ENCODE results near the gene KLHL5. TPM values are rescaled to one million over a fixed set of nuclear protein-coding genes. Genes with fewer than 3 reads are reported as not detected.

KLHL5 gene
- total RNA-seq, 1 donor from 2014 or later: 65.9 TPM

DNA sequence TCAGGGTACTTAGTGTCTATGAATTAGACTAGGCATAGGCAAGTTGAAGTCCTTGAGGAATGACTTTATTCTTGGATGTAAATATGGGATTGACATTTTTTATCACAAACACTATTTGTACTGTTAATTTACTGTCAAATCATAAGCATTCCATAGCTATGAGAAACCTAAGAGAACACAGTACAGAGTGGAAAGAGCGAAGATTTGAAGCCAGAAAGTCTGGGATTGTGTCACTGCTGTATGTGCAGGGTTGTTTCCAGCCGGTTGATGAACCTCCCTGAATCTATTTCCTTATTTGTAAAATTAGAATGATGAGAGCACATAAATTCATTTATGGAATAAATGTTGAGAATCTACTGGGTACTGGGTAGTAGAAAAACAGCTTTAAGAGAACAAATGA is 14.4 kb upstream of the KLHL5 start:
- no peak overlapping the region for H3K4me3 ChIP-seq
- H3K4me1 ChIP-seq: peaks cover 29% of the 10 kb centered on the region
- Mint-ChIP-seq H3K4me3 (no peak overlapping the region), H3K9me3 (no peaks in the 10 kb centered on the region), H3K27me3 (ENCODE audit: insufficient read depth, low read depth) (peaks cover 4% of the 10 kb centered on the region), H3K4me1 (peaks cover 40% of the 10 kb centered on the region), H3K36me3 (peaks cover 2% of the 10 kb centered on the region), H3K27ac (no peak overlapping the region)
- H3K36me3 ChIP-seq: no peaks in the 10 kb centered on the region
- H3K79me2 ChIP-seq (ENCODE audit: low read depth): peaks cover 62% of the 10 kb centered on the region
- H3K27me3 ChIP-seq: no peaks in the 10 kb centered on the region
- DNase-seq (ENCODE audit: low spot score): no peak
- no peak overlapping the region for H2AFZ ChIP-seq (replicated peaks)
- peaks cover 3% of the 10 kb centered on the region for H3F3A ChIP-seq (ENCODE audit: low read depth)
- H3K27ac ChIP-seq: no peak overlapping the region
- no peak for TF ChIP-seq EZH2phosphoT487 (IDR thresholded peaks at IDR 0.05)
- TF ChIP-seq CTCF (IDR thresholded peaks at IDR 0.05): no peak
- no peak for TF ChIP-seq EZH2 (IDR thresholded peaks at IDR 0.05)
- peaks cover 46% of the 10 kb centered on the region for H4K20me1 ChIP-seq (ENCODE audit: low read depth)
- H3K9me3 ChIP-seq (ENCODE audit: low read depth): no peaks in the 10 kb centered on the region
- H3K4me2 ChIP-seq: no peak overlapping the region
- no peak overlapping the region for H3K9ac ChIP-seq

DNA sequence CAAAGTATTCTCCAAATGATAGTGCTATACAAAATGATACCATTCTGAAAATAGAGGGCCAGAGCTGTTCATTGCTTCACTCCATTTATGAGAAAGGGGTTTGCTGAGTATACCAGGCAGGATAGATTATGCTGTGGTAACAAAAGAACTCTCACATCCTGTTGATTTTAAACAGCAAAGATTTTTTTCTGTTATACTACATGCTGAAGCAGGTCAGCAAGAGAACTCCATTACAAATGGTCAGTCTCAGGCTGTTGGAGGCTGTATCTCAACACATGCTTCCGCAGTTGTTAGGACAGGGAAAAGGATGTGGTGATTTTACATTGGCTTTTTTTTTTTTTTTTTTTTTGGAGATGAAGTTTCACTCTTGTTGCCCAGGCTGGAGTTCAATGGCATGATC is 13.7 kb upstream of the KLHL5 start:
- Mint-ChIP-seq H3K9me3 (no peaks in the 10 kb centered on the region), H3K27ac (no peak overlapping the region), H3K36me3 (peaks cover 2% of the 10 kb centered on the region), H3K4me3 (no peak overlapping the region), H3K27me3 (ENCODE audit: insufficient read depth, low read depth) (peaks cover 4% of the 10 kb centered on the region), H3K4me1 (peaks cover 40% of the 10 kb centered on the region)
- no peak overlapping the region for H3K9ac ChIP-seq
- H3K36me3 ChIP-seq: no peaks in the 10 kb centered on the region
- H3K79me2 ChIP-seq (ENCODE audit: low read depth): peaks cover 68% of the 10 kb centered on the region
- H2AFZ ChIP-seq (replicated peaks): no peak overlapping the region
- no peak overlapping the region for H3K4me3 ChIP-seq
- no peaks in the 10 kb centered on the region for H3K9me3 ChIP-seq (ENCODE audit: low read depth)
- peaks cover 51% of the 10 kb centered on the region for H4K20me1 ChIP-seq (ENCODE audit: low read depth)
- no peak for TF ChIP-seq EZH2 (IDR thresholded peaks at IDR 0.05)
- no peak for TF ChIP-seq CTCF (IDR thresholded peaks at IDR 0.05)
- TF ChIP-seq EZH2phosphoT487 (IDR thresholded peaks at IDR 0.05): no peak
- no peaks in the 10 kb centered on the region for H3K27me3 ChIP-seq
- no peak overlapping the region for H3K4me2 ChIP-seq
- peaks cover 27% of the 10 kb centered on the region for H3K4me1 ChIP-seq
- peaks cover 3% of the 10 kb centered on the region for H3F3A ChIP-seq (ENCODE audit: low read depth)
- H3K27ac ChIP-seq: no peak overlapping the region
- DNase-seq (ENCODE audit: low spot score): no peak

GRCh38 chr4:39050590-39050989 is 11.4 kb upstream of the KLHL5 start:
- Histone ChIP-seq H3K9ac (no peak overlapping the region), H3K4me3 (no peak overlapping the region), H3K9me3 (ENCODE audit: low read depth) (no peaks in the 10 kb centered on the region), H3K36me3 (no peaks in the 10 kb centered on the region), H3K4me2 (no peak overlapping the region), H2AFZ (replicated peaks) (no peak overlapping the region), H3K79me2 (ENCODE audit: low read depth) (peaks cover 87% of the 10 kb centered on the region), H3K4me1 (peaks cover 36% of the 10 kb centered on the region), H3K27me3 (no peaks in the 10 kb centered on the region), H3K27ac (no peak overlapping the region), H4K20me1 (ENCODE audit: low read depth) (peaks cover 73% of the 10 kb centered on the region), H3F3A (ENCODE audit: low read depth) (peaks cover 6% of the 10 kb centered on the region)
- Mint-ChIP-seq H3K36me3 (no peaks in the 10 kb centered on the region), H3K4me1 (peaks cover 43% of the 10 kb centered on the region), H3K27ac (no peak overlapping the region), H3K4me3 (no peak overlapping the region), H3K9me3 (no peaks in the 10 kb centered on the region), H3K27me3 (ENCODE audit: insufficient read depth, low read depth) (no peaks in the 10 kb centered on the region)
- TF ChIP-seq EZH2phosphoT487 (IDR thresholded peaks at IDR 0.05): no peak
- no peak for TF ChIP-seq CTCF (IDR thresholded peaks at IDR 0.05)
- TF ChIP-seq EZH2 (IDR thresholded peaks at IDR 0.05): no peak
- DNase-seq (ENCODE audit: low spot score): no peak

Measured in neural progenitor cell (in vitro differentiated cells).